ENCODE results near the gene MPZ.
"Not testable (repeated sequence)": the region's sequence is repeated elsewhere in the genome, so short reads cannot be mapped to it uniquely, and the experiment has no call there.

Gene MPZ

DNA sequence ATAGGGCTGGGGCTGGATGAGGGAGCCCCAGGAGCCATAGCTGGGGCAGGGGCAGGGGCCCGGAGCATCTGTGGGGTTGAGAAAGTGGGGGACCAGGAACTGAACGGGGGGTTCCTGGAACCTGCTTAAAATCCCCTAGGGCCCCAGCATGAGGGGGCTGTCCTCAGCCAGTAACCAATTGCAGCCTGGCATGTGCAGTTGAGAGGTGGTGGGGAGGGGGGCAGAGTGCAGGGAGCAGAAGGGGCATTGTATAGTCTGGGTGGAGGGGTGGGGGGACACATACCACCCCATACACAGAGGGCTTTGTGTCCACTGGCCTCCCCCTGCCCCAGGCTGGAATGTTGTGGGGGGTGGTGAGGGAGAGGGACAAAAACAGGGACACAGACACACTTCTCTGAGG lies at the start of gene MPZ:
MPZ (minus strand) TSS at position 101 of the 400 bp plus-strand sequence; CDS start at position 38, 63 bp downstream.
- H3K27ac Mint-ChIP-seq: peak within 1 kb of the TSS; percentile 2
- no peak within 1 kb of the TSS for H3K4me3 Mint-ChIP-seq

DNA sequence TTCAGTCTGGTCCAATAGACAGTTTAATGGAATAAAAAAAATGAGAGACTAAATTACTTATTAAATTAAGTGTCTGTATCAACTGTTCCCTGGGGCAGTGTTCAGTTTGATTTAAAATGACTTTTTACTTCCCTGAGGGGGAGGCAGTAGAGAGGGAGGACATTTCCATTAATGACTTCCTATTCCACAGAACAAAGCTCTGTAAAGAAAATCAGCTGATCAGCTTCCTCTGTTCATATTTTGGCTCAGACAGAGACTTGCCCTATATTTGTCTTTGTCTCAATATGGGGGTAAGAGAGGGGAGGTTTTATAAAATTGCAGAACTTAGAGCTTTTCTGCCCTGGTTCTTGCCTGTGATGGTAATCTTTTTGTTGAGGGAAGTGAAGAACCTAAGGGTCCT lies 49.5 kb upstream of the MPZ start:
- Mint-ChIP-seq H3K4me3 (no peak overlapping the region), H3K9me3 (no peaks in the 10 kb centered on the region), H3K27me3 (no peaks in the 10 kb centered on the region), H3K27ac (peak overlapping the region; percentile 35), H3K4me1 (no peaks in the 10 kb centered on the region), H3K36me3 (peaks cover 24% of the 10 kb centered on the region)
- ATAC-seq: no peak

More for the DNA sequence above, at the start of gene MPZ:
- ATAC-seq: no peak
- Mint-ChIP-seq H3K36me3 (no peaks in the 10 kb centered on the region), H3K4me1 (peaks cover 51% of the 10 kb centered on the region), H3K27me3 (no peaks in the 10 kb centered on the region), H3K9me3 (no peaks in the 10 kb centered on the region)

GRCh38 chr1:161357073-161357472 lies 47.3 kb upstream of the MPZ start:
- no peak for ATAC-seq
- peaks cover 18% of the 10 kb centered on the region for H3K36me3 Mint-ChIP-seq

DNA sequence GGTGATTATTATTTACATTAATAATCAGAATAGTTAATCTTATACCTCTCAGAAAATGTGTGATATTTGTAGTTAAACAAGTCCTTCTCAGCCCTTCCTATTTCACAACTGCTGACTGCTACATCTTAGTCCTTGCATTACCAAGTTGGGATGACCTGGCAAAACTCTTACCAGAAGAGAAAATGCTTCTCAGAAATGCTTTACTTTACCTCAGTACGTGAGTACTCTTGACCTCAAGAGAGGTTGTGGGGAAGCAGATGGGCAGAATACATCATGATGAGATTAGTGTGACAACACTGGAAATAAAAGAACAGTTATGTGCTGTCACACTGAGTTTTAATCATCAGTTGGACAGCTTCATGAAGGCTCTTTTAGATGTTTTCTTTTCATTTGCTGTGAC lies 41.7 kb upstream of the MPZ start:
- Mint-ChIP-seq H3K4me1 (no peaks in the 10 kb centered on the region), H3K36me3 (peaks cover 14% of the 10 kb centered on the region), H3K27me3 (no peaks in the 10 kb centered on the region), H3K27ac (no peak overlapping the region), H3K9me3 (no peaks in the 10 kb centered on the region), H3K4me3 (no peak overlapping the region)
- ATAC-seq: no peak

More at GRCh38 chr1:161357073-161357472, 47.3 kb upstream of the MPZ start:
- Mint-ChIP-seq H3K4me3 (no peak overlapping the region), H3K27me3 (no peaks in the 10 kb centered on the region), H3K4me1 (no peaks in the 10 kb centered on the region), H3K27ac (no peak overlapping the region), H3K9me3 (no peaks in the 10 kb centered on the region)

GRCh38 chr1:161350671-161351070 lies 40.9 kb upstream of the MPZ start:
- no peak for ATAC-seq
- Mint-ChIP-seq H3K36me3 (peaks cover 16% of the 10 kb centered on the region), H3K27ac (no peak overlapping the region), H3K27me3 (no peaks in the 10 kb centered on the region), H3K4me1 (no peaks in the 10 kb centered on the region), H3K4me3 (no peak overlapping the region), H3K9me3 (no peaks in the 10 kb centered on the region)

- Mint-ChIP-seq H3K9me3 (no peaks in the 10 kb centered on the region), H3K4me3 (no peak overlapping the region), H3K27ac (no peak overlapping the region), H3K36me3 (peaks cover 62% of the 10 kb centered on the region), H3K4me1 (peaks cover 6% of the 10 kb centered on the region), H3K27me3 (no peaks in the 10 kb centered on the region)
- no peak for ATAC-seq
Observed at GRCh38 chr1:161342821-161343220, 33.1 kb upstream of the MPZ start.

DNA sequence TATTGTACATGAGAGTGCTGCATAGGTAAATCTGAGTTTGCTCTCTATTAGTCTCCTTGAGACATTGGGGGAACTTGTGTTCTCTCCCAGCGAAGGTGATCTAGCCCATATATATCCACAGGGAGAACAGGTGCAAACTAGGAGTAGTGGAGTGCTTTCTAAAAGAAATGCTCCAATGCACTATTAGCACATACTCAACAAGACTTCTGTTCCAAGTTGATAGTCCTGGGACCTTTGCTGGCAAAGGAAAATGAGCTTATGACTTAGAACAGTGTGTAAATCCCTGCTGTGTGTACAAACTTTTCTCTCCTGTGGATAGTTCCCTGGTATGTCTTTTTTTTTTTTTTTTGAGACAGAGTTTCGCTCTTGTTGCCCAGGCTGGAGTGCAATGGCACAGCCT lies 32.4 kb upstream of the MPZ start:
- no peak overlapping the region for H3K4me3 Mint-ChIP-seq
- H3K36me3 Mint-ChIP-seq: peaks cover 66% of the 10 kb centered on the region
- H3K27ac Mint-ChIP-seq: no peak overlapping the region
- H3K27me3 Mint-ChIP-seq: no peaks in the 10 kb centered on the region
- ATAC-seq: no peak
- peaks cover 6% of the 10 kb centered on the region for H3K4me1 Mint-ChIP-seq
- H3K9me3 Mint-ChIP-seq: no peaks in the 10 kb centered on the region

GRCh38 chr1:161335796-161336195 lies 26.0 kb upstream of the MPZ start:
- Mint-ChIP-seq H3K36me3 (peaks cover 85% of the 10 kb centered on the region), H3K9me3 (no peaks in the 10 kb centered on the region), H3K27me3 (no peaks in the 10 kb centered on the region), H3K4me1 (no peaks in the 10 kb centered on the region), H3K4me3 (no peak overlapping the region), H3K27ac (no peak overlapping the region)
- no peak for ATAC-seq

DNA sequence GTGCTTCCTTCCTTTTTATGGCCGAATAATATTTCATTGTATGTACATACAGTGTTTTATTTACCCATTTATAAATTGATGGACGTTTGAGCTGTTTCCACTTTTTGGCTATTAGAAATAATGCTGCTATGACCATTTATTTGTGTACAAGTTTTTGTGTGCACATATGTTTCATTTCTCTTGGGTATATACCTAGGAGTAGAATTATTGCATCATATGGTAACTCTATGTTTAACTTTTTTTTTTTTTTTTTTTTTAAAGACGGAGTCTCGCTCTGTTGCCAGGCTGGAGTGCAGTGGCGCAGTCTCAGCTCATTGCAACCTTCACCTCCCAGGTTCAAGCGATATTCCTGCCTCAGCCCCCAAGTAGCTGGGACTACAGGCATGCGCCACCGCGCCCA lies 23.4 kb upstream of the MPZ start:
- Mint-ChIP-seq H3K4me1 (no peaks in the 10 kb centered on the region), H3K36me3 (peaks cover 84% of the 10 kb centered on the region), H3K4me3 (no peak overlapping the region), H3K27me3 (no peaks in the 10 kb centered on the region), H3K9me3 (no peaks in the 10 kb centered on the region), H3K27ac (no peak overlapping the region)
- ATAC-seq: no peak

- peaks cover 77% of the 10 kb centered on the region for H3K36me3 Mint-ChIP-seq
- no peaks in the 10 kb centered on the region for H3K9me3 Mint-ChIP-seq
- H3K27me3 Mint-ChIP-seq: no peaks in the 10 kb centered on the region
- ATAC-seq: no peak
- H3K4me1 Mint-ChIP-seq: no peaks in the 10 kb centered on the region
- no peak overlapping the region for H3K4me3 Mint-ChIP-seq
- no peak overlapping the region for H3K27ac Mint-ChIP-seq
Observed at GRCh38 chr1:161330346-161330745, 20.6 kb upstream of the MPZ start.

- Mint-ChIP-seq H3K9me3 (no peaks in the 10 kb centered on the region), H3K27me3 (no peaks in the 10 kb centered on the region), H3K27ac (no peak overlapping the region), H3K36me3 (peaks cover 22% of the 10 kb centered on the region), H3K4me1 (no peaks in the 10 kb centered on the region), H3K4me3 (no peak overlapping the region)
- no peak for ATAC-seq
Observed at GRCh38 chr1:161324020-161324419, 14.3 kb upstream of the MPZ start.

GRCh38 chr1:161315841-161316674 lies 6.3 kb upstream of the MPZ start:
- peaks cover 21% of the 10 kb centered on the region for H3K4me1 Mint-ChIP-seq
- H3K4me3 Mint-ChIP-seq, ATAC-seq, H3K27ac Mint-ChIP-seq, H3K27me3 Mint-ChIP-seq, H3K9me3 Mint-ChIP-seq, H3K36me3 Mint-ChIP-seq: not testable (repeated sequence)

- Mint-ChIP-seq H3K27me3 (no peaks in the 10 kb centered on the region), H3K4me3 (peak within 1 kb of the TSS; percentile 98), H3K36me3 (no peaks in the 10 kb centered on the region), H3K4me1 (peaks cover 21% of the 10 kb centered on the region), H3K27ac (peak within 1 kb of the TSS; percentile 94), H3K9me3 (no peaks in the 10 kb centered on the region)
- ATAC-seq: peak; percentile 99
Observed at GRCh38 chr1:161314201-161314981, 4.6 kb upstream of the MPZ start, which contains the start of gene SDHC. TSS of gene SDHC (plus strand) at chr1:161314381. CDS start at chr1:161314406, 25 bp downstream.

- no peaks in the 10 kb centered on the region for H3K9me3 Mint-ChIP-seq
- no peaks in the 10 kb centered on the region for H3K27me3 Mint-ChIP-seq
- H3K36me3 Mint-ChIP-seq: no peaks in the 10 kb centered on the region
- peak overlapping the region; percentile 94 for H3K27ac Mint-ChIP-seq
- no peak for ATAC-seq
- peak overlapping the region; percentile 98 for H3K4me3 Mint-ChIP-seq
- peaks cover 24% of the 10 kb centered on the region for H3K4me1 Mint-ChIP-seq
Observed at GRCh38 chr1:161313554-161314200, 3.9 kb upstream of the MPZ start.

DNA sequence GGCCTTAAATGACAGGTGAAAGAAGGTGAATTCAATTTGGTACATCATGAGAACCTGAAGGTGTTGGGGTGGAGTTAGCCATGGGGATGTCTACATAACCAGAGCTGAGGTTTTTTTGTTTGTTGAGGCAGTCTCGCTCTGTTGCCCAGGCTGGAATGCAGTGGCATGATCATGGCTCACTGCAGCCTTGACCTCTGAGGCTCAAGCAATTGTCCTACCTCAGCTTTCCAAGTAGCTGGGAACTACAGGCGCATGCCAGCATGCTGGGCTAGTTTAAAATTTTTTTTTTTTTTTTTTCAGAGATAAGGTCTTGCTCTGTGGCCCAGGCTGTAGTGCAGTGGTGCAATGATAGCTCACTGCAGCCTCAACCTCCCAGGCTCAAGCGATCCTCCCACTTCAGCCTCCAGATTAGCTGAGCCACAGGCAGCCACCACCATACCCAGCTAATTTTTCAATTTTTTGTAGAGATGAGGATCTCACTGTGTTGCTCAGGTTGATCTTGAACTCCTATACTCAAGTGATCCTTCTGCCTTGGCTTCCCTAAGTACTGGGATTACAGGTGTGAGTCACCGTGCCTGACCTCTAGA lies 1.9 kb upstream of the MPZ start:
- Mint-ChIP-seq H3K27me3 (no peaks in the 10 kb centered on the region), H3K27ac (no peak overlapping the region), H3K4me3 (no peak overlapping the region), H3K4me1 (peaks cover 44% of the 10 kb centered on the region), H3K36me3 (no peaks in the 10 kb centered on the region), H3K9me3 (no peaks in the 10 kb centered on the region)
- no peak for ATAC-seq

All from stimulated activated memory B cell treated with anti-CD40 and anti-IgM and Interleukin-4, amounts not matched to agents 10 μg/mL and 1 μg/mL and 100 μg/mL, for 72 hours (primary cell).